Measurements from ENCODE around the gene SPG7.
"Not testable (repeated sequence)": the region's sequence is repeated elsewhere in the genome, so short reads cannot be mapped to it uniquely, and the experiment has no call there.

The SPG7 gene

GRCh38 chr16:89584768-89585549, 76.8 kb downstream of the SPG7 start:
- no peaks in the 10 kb centered on the region for H3K36me3 ChIP-seq (ENCODE audit: insufficient read depth, low read length)
- no peaks in the 10 kb centered on the region for H3K9me3 ChIP-seq (ENCODE audit: low read length)
- H3K4me1 ChIP-seq (ENCODE audit: insufficient read depth, low read length, severe bottlenecking) = no peaks in the 10 kb centered on the region
- H2AFZ ChIP-seq (ENCODE audit: low read length) = no peak overlapping the region
- no peak overlapping the region for H3K27ac ChIP-seq (ENCODE audit: low read depth, low read length, poor library complexity, severe bottlenecking)
- no peaks in the 10 kb centered on the region for H4K20me1 ChIP-seq (ENCODE audit: insufficient read depth, low read length)
- no peak overlapping the region for H3K4me2 ChIP-seq (ENCODE audit: low read length)
- H3F3A ChIP-seq (ENCODE audit: insufficient read depth, low read length) = no peaks in the 10 kb centered on the region
- H3K9me2 ChIP-seq (ENCODE audit: low read depth, low read length) = no peaks in the 10 kb centered on the region
- no peak overlapping the region for H3K9ac ChIP-seq (ENCODE audit: low read length)
- TF ChIP-seq, protein P1, sequence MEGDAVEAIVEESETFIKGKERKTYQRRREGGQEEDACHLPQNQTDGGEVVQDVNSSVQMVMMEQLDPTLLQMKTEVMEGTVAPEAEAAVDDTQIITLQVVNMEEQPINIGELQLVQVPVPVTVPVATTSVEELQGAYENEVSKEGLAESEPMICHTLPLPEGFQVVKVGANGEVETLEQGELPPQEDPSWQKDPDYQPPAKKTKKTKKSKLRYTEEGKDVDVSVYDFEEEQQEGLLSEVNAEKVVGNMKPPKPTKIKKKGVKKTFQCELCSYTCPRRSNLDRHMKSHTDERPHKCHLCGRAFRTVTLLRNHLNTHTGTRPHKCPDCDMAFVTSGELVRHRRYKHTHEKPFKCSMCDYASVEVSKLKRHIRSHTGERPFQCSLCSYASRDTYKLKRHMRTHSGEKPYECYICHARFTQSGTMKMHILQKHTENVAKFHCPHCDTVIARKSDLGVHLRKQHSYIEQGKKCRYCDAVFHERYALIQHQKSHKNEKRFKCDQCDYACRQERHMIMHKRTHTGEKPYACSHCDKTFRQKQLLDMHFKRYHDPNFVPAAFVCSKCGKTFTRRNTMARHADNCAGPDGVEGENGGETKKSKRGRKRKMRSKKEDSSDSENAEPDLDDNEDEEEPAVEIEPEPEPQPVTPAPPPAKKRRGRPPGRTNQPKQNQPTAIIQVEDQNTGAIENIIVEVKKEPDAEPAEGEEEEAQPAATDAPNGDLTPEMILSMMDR (IDR thresholded peaks at IDR 0.05; ENCODE audit: low read length) = no peak
- no peak for TF ChIP-seq EZH2 (IDR thresholded peaks at IDR 0.05; ENCODE audit: borderline replicate concordance, low read length)
- no peak overlapping the region for H3K4me3 ChIP-seq (ENCODE audit: low read depth, low read length, poor library complexity, severe bottlenecking)
- H3K27me3 ChIP-seq (ENCODE audit: insufficient read depth, low read length) = peaks cover 4% of the 10 kb centered on the region; the same call in 1 of the 2 replicates
- H3K79me2 ChIP-seq (ENCODE audit: insufficient read depth, low read length) = no peaks in the 10 kb centered on the region

GRCh38 chr16:89586218-89586617, 78.0 kb downstream of the SPG7 start:
- Histone ChIP-seq H3K36me3 (ENCODE audit: insufficient read depth, low read length) (no peaks in the 10 kb centered on the region), H3K9me3 (ENCODE audit: low read length) (no peaks in the 10 kb centered on the region), H3K4me2 (ENCODE audit: low read length) (no peak overlapping the region), H3K9me2 (ENCODE audit: low read depth, low read length) (no peaks in the 10 kb centered on the region), H3K27me3 (ENCODE audit: insufficient read depth, low read length) (peaks cover 4% of the 10 kb centered on the region; the same call in 1 of the 2 replicates), H4K20me1 (ENCODE audit: insufficient read depth, low read length) (no peaks in the 10 kb centered on the region), H3K4me3 (ENCODE audit: low read depth, low read length, poor library complexity, severe bottlenecking) (no peak overlapping the region), H2AFZ (ENCODE audit: low read length) (no peak overlapping the region), H3K4me1 (ENCODE audit: insufficient read depth, low read length, severe bottlenecking) (no peaks in the 10 kb centered on the region), H3F3A (ENCODE audit: insufficient read depth, low read length) (no peaks in the 10 kb centered on the region), H3K79me2 (ENCODE audit: insufficient read depth, low read length) (no peaks in the 10 kb centered on the region), H3K27ac (ENCODE audit: low read depth, low read length, poor library complexity, severe bottlenecking) (no peak overlapping the region), H3K9ac (ENCODE audit: low read length) (no peak overlapping the region)
- TF ChIP-seq, protein P1 (IDR thresholded peaks at IDR 0.05; ENCODE audit: low read length) = no peak
- no peak for TF ChIP-seq EZH2 (IDR thresholded peaks at IDR 0.05; ENCODE audit: borderline replicate concordance, low read length)

DNA sequence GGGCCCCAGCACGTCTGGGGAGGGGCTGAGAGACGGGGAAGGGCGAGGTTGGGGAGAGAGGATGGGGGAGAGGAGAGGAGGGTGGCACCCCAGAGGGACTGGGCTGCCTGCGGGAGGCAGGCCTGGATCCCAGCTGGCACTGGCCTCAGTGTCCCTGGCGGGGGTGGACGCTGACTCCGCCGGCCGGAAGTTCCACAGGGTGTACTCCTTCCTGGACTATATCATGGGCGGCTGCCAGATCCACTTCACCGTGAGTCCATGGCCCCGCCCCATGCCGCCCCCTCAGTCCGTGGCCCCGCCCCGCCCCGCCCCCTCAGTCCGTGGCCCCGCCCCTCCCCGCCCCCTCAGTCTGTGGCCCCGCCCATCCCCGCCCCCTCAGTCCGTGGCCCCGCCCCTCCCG, 78.7 kb downstream of the SPG7 start:
- Histone ChIP-seq H3K27me3 (ENCODE audit: insufficient read depth, low read length) (peaks cover 4% of the 10 kb centered on the region; the same call in 1 of the 2 replicates), H3F3A (ENCODE audit: insufficient read depth, low read length) (no peaks in the 10 kb centered on the region), H3K4me3 (ENCODE audit: low read depth, low read length, poor library complexity, severe bottlenecking) (no peak overlapping the region), H3K9me3 (ENCODE audit: low read length) (no peaks in the 10 kb centered on the region), H2AFZ (ENCODE audit: low read length) (no peak overlapping the region), H3K4me2 (ENCODE audit: low read length) (no peak overlapping the region), H3K79me2 (ENCODE audit: insufficient read depth, low read length) (no peaks in the 10 kb centered on the region), H3K27ac (ENCODE audit: low read depth, low read length, poor library complexity, severe bottlenecking) (no peak overlapping the region), H3K36me3 (ENCODE audit: insufficient read depth, low read length) (no peaks in the 10 kb centered on the region), H4K20me1 (ENCODE audit: insufficient read depth, low read length) (no peaks in the 10 kb centered on the region), H3K4me1 (ENCODE audit: insufficient read depth, low read length, severe bottlenecking) (no peaks in the 10 kb centered on the region), H3K9me2 (ENCODE audit: low read depth, low read length) (no peaks in the 10 kb centered on the region), H3K9ac (ENCODE audit: low read length) (no peak overlapping the region)
- TF ChIP-seq, protein P1 (IDR thresholded peaks at IDR 0.05; ENCODE audit: low read length) = no peak
- no peak for TF ChIP-seq EZH2 (IDR thresholded peaks at IDR 0.05; ENCODE audit: borderline replicate concordance, low read length)

DNA sequence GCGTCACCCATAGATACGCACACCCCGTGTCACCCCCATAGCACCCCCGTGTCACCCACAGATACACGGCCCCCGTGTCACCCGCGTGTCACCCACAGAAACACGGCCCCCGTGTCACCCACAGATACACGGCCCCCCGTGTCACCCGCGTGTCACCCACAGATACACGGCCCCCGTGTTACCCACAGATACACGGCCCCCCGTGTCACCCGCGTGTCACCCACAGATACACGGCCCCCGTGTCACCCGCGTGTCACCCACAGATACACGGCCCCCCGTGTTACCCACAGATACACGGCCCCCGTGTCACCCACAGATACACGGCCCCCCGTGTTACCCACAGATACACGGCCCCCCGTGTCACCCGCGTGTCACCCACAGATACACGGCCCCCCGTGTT, 79.5 kb downstream of the SPG7 start:
- H3K9me2 ChIP-seq (ENCODE audit: low read depth, low read length); H3K79me2 ChIP-seq (ENCODE audit: insufficient read depth, low read length); H3K27me3 ChIP-seq (ENCODE audit: insufficient read depth, low read length); H4K20me1 ChIP-seq (ENCODE audit: insufficient read depth, low read length); H3K4me3 ChIP-seq (ENCODE audit: low read depth, low read length, poor library complexity, severe bottlenecking); H2AFZ ChIP-seq (ENCODE audit: low read length); H3K27ac ChIP-seq (ENCODE audit: low read depth, low read length, poor library complexity, severe bottlenecking); H3K9ac ChIP-seq (ENCODE audit: low read length); H3K4me2 ChIP-seq (ENCODE audit: low read length); H3K9me3 ChIP-seq (ENCODE audit: low read length); H3F3A ChIP-seq (ENCODE audit: insufficient read depth, low read length); H3K4me1 ChIP-seq (ENCODE audit: insufficient read depth, low read length, severe bottlenecking); H3K36me3 ChIP-seq (ENCODE audit: insufficient read depth, low read length): not testable (repeated sequence)
